Measurements from ENCODE around the gene RTL10. TPM values are rescaled to one million over a fixed set of nuclear protein-coding genes. Genes with fewer than 3 reads are reported as not detected.

The RTL10 gene
- total RNA-seq, 1 experiment from 2014 or later, result 24.4 TPM

DNA sequence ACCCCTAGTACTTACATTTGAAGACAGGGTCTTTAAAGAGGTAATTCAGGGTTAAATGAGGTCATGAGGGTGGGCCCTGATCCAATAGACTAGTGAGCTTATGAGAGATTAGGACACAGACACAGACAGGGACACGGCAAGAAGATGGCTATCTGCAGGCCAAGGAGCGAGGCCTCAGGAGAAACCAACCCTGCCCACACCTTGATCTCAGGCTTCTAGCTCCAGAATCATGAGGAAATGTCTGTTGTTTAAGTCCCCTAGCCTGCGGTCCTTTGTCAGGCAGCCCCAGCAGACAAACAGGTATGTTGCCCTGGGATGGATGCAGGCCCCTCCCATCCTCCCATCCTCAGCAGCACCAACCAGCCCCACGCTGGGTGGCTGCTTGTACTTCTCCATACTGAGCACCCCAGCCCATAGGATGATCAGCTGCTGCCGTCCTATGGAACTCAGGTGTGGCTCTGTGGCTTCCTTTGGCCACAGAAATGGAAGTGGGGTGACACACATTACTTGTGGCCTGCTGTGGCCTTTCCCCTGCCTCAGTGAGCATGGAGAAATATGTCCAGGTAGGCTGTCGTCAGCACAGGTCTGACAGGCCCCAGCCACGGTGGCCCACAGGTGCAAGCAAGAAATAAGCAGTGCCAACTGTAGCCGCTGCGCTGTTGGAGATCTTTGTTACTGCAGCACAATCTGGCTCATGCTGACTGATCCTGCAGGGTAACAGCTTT, 7.9 kb downstream of the RTL10 start:
- H3K18ac ChIP-seq (ENCODE audit: insufficient read length, low read depth, low read length), result no peak overlapping the region
- H3K4me2 ChIP-seq (ENCODE audit: insufficient read depth, insufficient read length, low read length), result no peak overlapping the region
- H3K79me2 ChIP-seq (ENCODE audit: insufficient read depth, low read length), result no peaks in the 10 kb centered on the region
- H2BK12ac ChIP-seq (ENCODE audit: insufficient read length, low read depth, low read length), result no peak overlapping the region
- H3K4ac ChIP-seq (ENCODE audit: low read depth, low read length), result no peak overlapping the region
- H3K14ac ChIP-seq (ENCODE audit: insufficient read depth, low read length), result no peak overlapping the region
- H4K8ac ChIP-seq (replicated peaks; ENCODE audit: insufficient read length, low read depth, low read length), result no peak overlapping the region
- no peak overlapping the region for H3T11ph ChIP-seq (ENCODE audit: low read length)
- no peak overlapping the region for H4K91ac ChIP-seq (ENCODE audit: insufficient read length, low read depth, low read length)
- Mint-ChIP-seq H3K36me3 (ENCODE audit: insufficient read depth in 1 of 3, low read depth in 3 of 3) (peaks cover 24 to 41% (median 35%) of the 10 kb centered on the region in 3 experiments; a peak in 6 of 7 replicates), H3K27me3 (ENCODE audit: low read depth) (no peaks in the 10 kb centered on the region), H3K4me3 (no peak overlapping the region), H3K9me3 (no peaks in the 10 kb centered on the region; a peak in 1 of 5 replicates), H3K27ac (no peak overlapping the region), H3K4me1 (peaks cover 19 to 28% of the 10 kb centered on the region in 2 experiments)
- H2AK5ac ChIP-seq (ENCODE audit: insufficient read length, low read length), result no peak overlapping the region
- no peak overlapping the region for H3K23ac ChIP-seq (ENCODE audit: insufficient read length, low read depth, low read length)
- no peaks in the 10 kb centered on the region for H4K20me1 ChIP-seq (ENCODE audit: control insufficient read depth, insufficient read depth, insufficient read length)
- no peak overlapping the region for H2AFZ ChIP-seq (ENCODE audit: low read length)
- H3K4me1 ChIP-seq (ENCODE audit: insufficient read depth, low read length), result no peaks in the 10 kb centered on the region
- no peak overlapping the region for H4K5ac ChIP-seq (ENCODE audit: insufficient read length, low read depth, low read length)
- no peak overlapping the region for H2BK120ac ChIP-seq (ENCODE audit: low read depth, low read length, poor library complexity, severe bottlenecking)
- H3K23me2 ChIP-seq (ENCODE audit: insufficient read length, low read depth, low read length, poor library complexity, severe bottlenecking), result no peaks in the 10 kb centered on the region
- H3K56ac ChIP-seq (ENCODE audit: insufficient read length, low read depth, low read length), result no peak overlapping the region
- no peaks in the 10 kb centered on the region for H3K27me3 ChIP-seq (ENCODE audit: insufficient read depth, low read length)
- WGBS (ENCODE audit: extremely low coverage, insufficient read length, low lambda C conversion rate), result no CpG with 5 or more reads among the region's 9 CpGs
- no peak overlapping the region for H2BK15ac ChIP-seq (ENCODE audit: low read depth, low read length)
- H2BK20ac ChIP-seq (ENCODE audit: low read depth, low read length, poor library complexity, severe bottlenecking), result no peak overlapping the region
- H3K9me3 ChIP-seq (ENCODE audit: control insufficient read depth, low read depth, low read length), result no peaks in the 10 kb centered on the region
- no peak overlapping the region for H2BK5ac ChIP-seq (ENCODE audit: insufficient read length, low read length)
- no peak overlapping the region for H3K27ac ChIP-seq (ENCODE audit: insufficient read length, low read depth, low read length)
- TF ChIP-seq, protein P1, sequence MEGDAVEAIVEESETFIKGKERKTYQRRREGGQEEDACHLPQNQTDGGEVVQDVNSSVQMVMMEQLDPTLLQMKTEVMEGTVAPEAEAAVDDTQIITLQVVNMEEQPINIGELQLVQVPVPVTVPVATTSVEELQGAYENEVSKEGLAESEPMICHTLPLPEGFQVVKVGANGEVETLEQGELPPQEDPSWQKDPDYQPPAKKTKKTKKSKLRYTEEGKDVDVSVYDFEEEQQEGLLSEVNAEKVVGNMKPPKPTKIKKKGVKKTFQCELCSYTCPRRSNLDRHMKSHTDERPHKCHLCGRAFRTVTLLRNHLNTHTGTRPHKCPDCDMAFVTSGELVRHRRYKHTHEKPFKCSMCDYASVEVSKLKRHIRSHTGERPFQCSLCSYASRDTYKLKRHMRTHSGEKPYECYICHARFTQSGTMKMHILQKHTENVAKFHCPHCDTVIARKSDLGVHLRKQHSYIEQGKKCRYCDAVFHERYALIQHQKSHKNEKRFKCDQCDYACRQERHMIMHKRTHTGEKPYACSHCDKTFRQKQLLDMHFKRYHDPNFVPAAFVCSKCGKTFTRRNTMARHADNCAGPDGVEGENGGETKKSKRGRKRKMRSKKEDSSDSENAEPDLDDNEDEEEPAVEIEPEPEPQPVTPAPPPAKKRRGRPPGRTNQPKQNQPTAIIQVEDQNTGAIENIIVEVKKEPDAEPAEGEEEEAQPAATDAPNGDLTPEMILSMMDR (conservative IDR thresholded peaks at IDR 0.05), result no peak
- no peaks in the 10 kb centered on the region for H3K79me1 ChIP-seq (ENCODE audit: insufficient read depth, low read depth, low read length, poor library complexity, severe bottlenecking)
- no peak overlapping the region for H3K9ac ChIP-seq (ENCODE audit: extremely low read depth, insufficient read length, low read length)
- no peak for DNase-seq

Data from H9 (cell line).